Common myeloid progenitor, CD34-positive (primary cell): ENCODE results near the gene CEP290.
"Not testable (repeated sequence)": the region's sequence is repeated elsewhere in the genome, so short reads cannot be mapped to it uniquely, and the experiment has no call there.

Experiments
- CTCF ChIA-PET: fragments of 350-600 bp; sonication (Branson Sonifier 250); formaldehyde crosslinking; loops from one replicate; lab custom pipeline; 2021; ENCODE audit warnings: antibody characterized with exemption; lab: Charles Lee
- POLR2A ChIA-PET: fragments of 350-600 bp; sonication (Branson Sonifier 250); formaldehyde crosslinking; loops from one replicate; lab custom pipeline; 2021; ENCODE audit warnings: antibody characterized with exemption; lab: Charles Lee
- DNase-seq, 3 donors: peaks; one replicate each; pipeline versions ENCODE4 v3.0.0 to v3.0.0-alpha.2; 2013
- H3K27ac ChIP-seq, 2 experiments: 1 replicate in 1 of 2; 2 replicates in 1 of 2; pipeline ENCODE4 v1.7.0; 2013; ENCODE audit warnings: inconsistent platforms in 2 of 2, low read length in 2 of 2, mild to moderate bottlenecking in 2 of 2, low read depth in 1 of 2, moderate library complexity in 1 of 2; ENCODE audit not compliant: severe bottlenecking in 2 of 2, insufficient read depth in 1 of 2, poor library complexity in 1 of 2
- H3K27me3 ChIP-seq, 5 experiments: replicated peaks in 2 of 5; 1 replicate in 3 of 5; 2 replicates in 2 of 5; pipeline versions ENCODE4 v1.6.1 to v1.7.0; 2013; ENCODE audit warnings: low read length in 4 of 5, mild to moderate bottlenecking in 2 of 5, moderate library complexity in 2 of 5, inconsistent platforms in 1 of 5; ENCODE audit not compliant: insufficient read depth in 5 of 5, control insufficient read depth in 4 of 5
- H3K36me3 ChIP-seq, 4 experiments: 1 replicate in 2 of 4; 2 replicates in 2 of 4; pipeline versions ENCODE4 v1.6.1 to v1.7.0; 2013; ENCODE audit warnings: low read length in 3 of 4, control low read depth in 1 of 4, mild to moderate bottlenecking in 1 of 4; ENCODE audit not compliant: control insufficient read depth in 4 of 4, insufficient read depth in 4 of 4
- H3K4me1 ChIP-seq, 4 experiments: 1 replicate in 3 of 4; 2 replicates in 1 of 4; pipeline versions ENCODE4 v1.6.1 to v1.7.1; 2013; ENCODE audit warnings: low read length in 3 of 4, mild to moderate bottlenecking in 3 of 4, control low read depth in 1 of 4, inconsistent platforms in 1 of 4, moderate library complexity in 1 of 4; ENCODE audit not compliant: control insufficient read depth in 4 of 4, insufficient read depth in 4 of 4; ENCODE audit errors: control extremely low read depth in 1 of 4
- H3K4me3 ChIP-seq, 7 experiments: 1 replicate in 4 of 7; 2 replicates in 3 of 7; pipeline versions ENCODE4 v1.5.1 to v1.7.0; 2013; ENCODE audit warnings: mild to moderate bottlenecking in 7 of 7, low read length in 6 of 7, moderate library complexity in 6 of 7, inconsistent platforms in 2 of 7, low read depth in 2 of 7, control low read depth in 1 of 7; ENCODE audit not compliant: insufficient read depth in 4 of 7, control insufficient read depth in 1 of 7; ENCODE audit errors: extremely low read depth in 1 of 7
- H3K9me3 ChIP-seq, 5 experiments: 1 replicate in 4 of 5; 2 replicates in 1 of 5; pipeline versions ENCODE4 v1.6.1 to v1.7.1; 2013; ENCODE audit warnings: low read length in 4 of 5, mild to moderate bottlenecking in 2 of 5, inconsistent platforms in 1 of 5, low read depth in 1 of 5, moderate library complexity in 1 of 5; ENCODE audit not compliant: control insufficient read depth in 4 of 5, insufficient read depth in 2 of 5; ENCODE audit errors: control extremely low read depth in 1 of 5
- WGBS: methylation state at CpG from one replicate; pipeline ENCODE4 v1.1.5; 2013; ENCODE audit not compliant: insufficient coverage; 5-methylcytosine and 5-hydroxymethylcytosine counted together

CEP290 gene

DNA sequence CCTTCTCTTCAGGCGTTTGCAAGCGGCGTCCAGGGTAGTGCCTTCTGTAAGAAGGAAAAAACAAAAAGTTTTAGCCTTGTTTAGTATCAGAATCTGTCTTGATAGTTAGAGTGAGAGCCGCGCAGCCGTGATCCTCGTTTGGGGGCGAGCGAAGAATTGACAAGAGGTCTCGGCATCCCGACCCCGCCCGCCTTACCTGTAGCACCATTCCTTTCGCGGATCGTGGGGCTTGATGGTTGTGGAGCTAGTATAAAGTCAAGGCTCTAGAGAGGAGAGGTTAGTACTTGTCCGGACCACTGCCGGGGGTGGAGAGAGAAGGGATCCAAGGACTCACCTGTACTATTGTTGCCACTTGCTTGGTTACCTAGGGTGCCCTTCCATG, 713 bp upstream of the CEP290 start:
- CTCF ChIA-PET, result no interaction called here
- Histone ChIP-seq H3K36me3 (peaks cover 0 to 14% (median 4%) of the 10 kb centered on the region in 4 experiments), H3K27me3 (no peaks in the 10 kb centered on the region), H3K4me1 (peaks cover 5 to 13% (median 11%) of the 10 kb centered on the region in 4 experiments), H3K4me3 (peak overlapping the region; percentile 81 to 98 (median 93)), H3K27ac (peak overlapping the region; percentile 85 to 88), H3K9me3 (no peaks in the 10 kb centered on the region)
- no peak for DNase-seq
- POLR2A ChIA-PET, result interaction anchor here (0.6 kb wide), 1 partner anchor 349 kb away, joined by 5 read pairs; no protein-coding TSS in a partner anchor
- 0% methylated on average over 14 of the region's 18 CpGs for WGBS

- peaks cover 5 to 13% (median 11%) of the 10 kb centered on the region in 4 experiments for H3K4me1 ChIP-seq
- H3K27ac ChIP-seq, result peak overlapping the region; percentile 85 to 88
- POLR2A ChIA-PET, result no interaction called here
- no peak for DNase-seq
- peak overlapping the region; percentile 81 to 98 (median 93) for H3K4me3 ChIP-seq
- 7% methylated on average over 10 of the region's 13 CpGs for WGBS
- H3K27me3 ChIP-seq, result no peaks in the 10 kb centered on the region
- H3K36me3 ChIP-seq, result peaks cover 0 to 21% (median 8%) of the 10 kb centered on the region in 4 experiments
- CTCF ChIA-PET, result no interaction called here
- no peaks in the 10 kb centered on the region for H3K9me3 ChIP-seq
Measured at GRCh38 chr12:88141425-88141773, 489 bp downstream of the CEP290 start.

DNA sequence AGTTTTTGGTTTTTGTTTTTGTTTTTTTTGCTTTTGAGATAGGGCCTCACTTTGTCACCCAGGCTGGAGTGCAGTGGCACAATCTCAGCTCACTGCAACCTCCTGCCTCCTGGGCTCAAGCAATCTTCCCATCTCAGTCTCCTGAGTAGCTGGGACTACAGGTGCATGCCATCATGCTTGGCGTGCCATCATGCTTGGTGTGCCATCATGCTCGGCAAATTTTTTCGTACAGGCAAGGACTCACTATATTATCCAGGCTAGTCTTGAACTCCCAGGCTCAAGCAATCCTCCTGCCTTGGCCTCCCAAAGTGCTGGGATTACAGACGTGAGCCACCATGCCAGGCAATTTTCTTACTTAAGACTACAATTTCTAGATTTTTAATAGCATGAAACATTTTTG, 2.2 kb downstream of the CEP290 start:
- peaks cover 0 to 25% (median 12%) of the 10 kb centered on the region in 4 experiments for H3K36me3 ChIP-seq
- WGBS, result 88% methylated on average over 4 of the region's 4 CpGs
- H3K27me3 ChIP-seq, H3K9me3 ChIP-seq, POLR2A ChIA-PET, H3K4me3 ChIP-seq, H3K27ac ChIP-seq, DNase-seq: not testable (repeated sequence)
- H3K4me1 ChIP-seq, result peaks cover 5 to 13% (median 11%) of the 10 kb centered on the region in 4 experiments
- CTCF ChIA-PET, result interaction anchor here (1.7 kb wide), 1 partner anchor 12 kb away, joined by 4 read pairs; no protein-coding TSS in a partner anchor

DNA sequence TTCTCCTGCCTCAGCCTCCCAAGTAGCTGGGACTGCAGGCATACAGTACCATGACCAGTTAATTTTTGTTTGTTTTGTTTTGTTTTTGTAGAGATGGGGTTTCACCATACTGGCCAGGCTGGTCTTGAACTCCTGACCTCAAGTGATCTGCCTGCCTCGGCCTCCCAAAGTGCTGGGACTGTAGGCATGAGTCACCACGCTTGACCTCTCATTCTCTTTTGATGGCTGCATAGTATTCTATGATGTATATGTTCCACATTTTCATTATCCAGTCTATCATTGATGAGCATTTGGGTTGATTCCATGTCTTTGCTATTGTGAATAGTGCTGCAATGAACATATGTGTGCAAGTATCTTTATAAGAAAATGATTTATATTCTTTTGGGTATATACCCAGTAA, 8.7 kb downstream of the CEP290 start:
- H3K9me3 ChIP-seq, DNase-seq, CTCF ChIA-PET, POLR2A ChIA-PET, H3K4me1 ChIP-seq, H3K27me3 ChIP-seq, H3K27ac ChIP-seq, H3K4me3 ChIP-seq: not testable (repeated sequence)
- H3K36me3 ChIP-seq, result peaks cover 5 to 28% (median 14%) of the 10 kb centered on the region in 4 experiments
- WGBS, result no CpG with 5 or more reads among the region's 2 CpGs

DNA sequence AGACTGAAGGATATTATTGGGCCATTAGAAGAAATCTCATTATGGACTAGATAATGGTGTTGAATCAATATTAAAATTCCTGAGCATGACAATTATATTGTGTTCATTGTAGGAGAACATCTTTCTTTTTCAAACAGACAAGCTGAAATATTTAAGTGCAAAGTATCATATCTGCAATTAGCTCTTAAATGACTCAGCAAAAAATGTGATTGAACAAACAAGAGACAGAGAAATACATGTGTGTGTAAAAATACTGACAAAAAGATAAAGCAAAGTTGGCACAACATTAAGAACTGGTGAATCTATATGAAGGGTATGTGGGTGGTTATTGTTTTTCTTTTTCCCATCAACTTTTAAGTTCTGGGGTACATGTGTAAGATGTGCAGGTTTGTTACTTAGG, 9.5 kb downstream of the CEP290 start:
- H3K4me1 ChIP-seq, result no peaks in the 10 kb centered on the region
- no peaks in the 10 kb centered on the region for H3K27me3 ChIP-seq
- ChIA-PET CTCF (no interaction called here), POLR2A (no interaction called here)
- peak in 1 of 3 donors; percentile 11 for DNase-seq
- no peak overlapping the region for H3K27ac ChIP-seq
- peaks cover 8 to 26% (median 13%) of the 10 kb centered on the region in 4 experiments for H3K36me3 ChIP-seq
- no peak overlapping the region for H3K4me3 ChIP-seq
- no peaks in the 10 kb centered on the region for H3K9me3 ChIP-seq

- CTCF ChIA-PET, result interaction anchor here (1.7 kb wide), 1 partner anchor 9 kb away, joined by 6 read pairs; no protein-coding TSS in a partner anchor
- no peaks in the 10 kb centered on the region for H3K4me1 ChIP-seq
- H3K36me3 ChIP-seq, result peaks cover 6 to 24% (median 8%) of the 10 kb centered on the region in 4 experiments
- no peak for DNase-seq
- H3K27me3 ChIP-seq, result no peaks in the 10 kb centered on the region
- POLR2A ChIA-PET, result no interaction called here
- 100% methylated on average over 2 of the region's 3 CpGs for whole genome bisulfite sequencing
- H3K9me3 ChIP-seq, result no peaks in the 10 kb centered on the region
- H3K27ac ChIP-seq, result no peak overlapping the region
- H3K4me3 ChIP-seq, result no peak overlapping the region
Measured at GRCh38 chr12:88127855-88128254, 14.0 kb downstream of the CEP290 start.

DNA sequence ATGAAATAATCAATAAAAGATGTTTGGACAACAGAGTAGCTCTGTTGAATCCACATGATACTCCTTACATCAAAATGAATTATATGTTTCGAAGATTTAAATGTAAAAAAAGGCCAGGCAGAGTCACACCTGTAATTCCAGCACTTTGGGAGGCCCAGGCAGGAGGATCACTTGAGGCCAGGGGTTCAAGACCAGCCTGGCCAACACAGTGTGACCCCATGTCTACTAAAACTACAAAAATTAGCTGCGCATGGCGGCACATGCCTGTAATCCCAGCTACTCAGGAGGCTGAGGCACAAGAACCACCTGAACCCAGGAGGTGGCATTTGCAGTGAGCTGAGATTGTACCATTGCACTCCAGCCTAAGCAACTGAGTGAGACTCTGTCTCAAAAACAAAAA, 14.8 kb downstream of the CEP290 start:
- no peak for DNase-seq
- ChIA-PET CTCF (interaction anchor here (1.7 kb wide), 1 partner anchor 8 kb away, joined by 6 read pairs; no protein-coding TSS in a partner anchor), POLR2A (no interaction called here)
- no peaks in the 10 kb centered on the region for H3K9me3 ChIP-seq
- no peak overlapping the region for H3K27ac ChIP-seq
- no peaks in the 10 kb centered on the region for H3K27me3 ChIP-seq
- WGBS, result 100% methylated on average over 3 of the region's 3 CpGs
- no peaks in the 10 kb centered on the region for H3K4me1 ChIP-seq
- no peak overlapping the region for H3K4me3 ChIP-seq
- peaks cover 6 to 28% (median 9%) of the 10 kb centered on the region in 4 experiments for H3K36me3 ChIP-seq
